ENCODE measurements around the gene KAZALD1.
A peak's percentile ranks its signal among the peaks of the same experiment; 100 is the strongest.

KAZALD1 gene

GRCh38 chr10:101073631-101074030, 11.8 kb downstream of the KAZALD1 start:
- Histone ChIP-seq H3K9me3 (ENCODE audit: insufficient read depth, low read depth, low read length) (no peaks in the 10 kb centered on the region), H3K27ac (ENCODE audit: low read length) (no peak overlapping the region), H3K9ac (ENCODE audit: low read depth, low read length) (no peak overlapping the region), H3K4me3 (ENCODE audit: low read length) (peak overlapping the region; percentile 46; the same call in 1 of the 2 replicates), H3K36me3 (ENCODE audit: insufficient read depth, low read depth, low read length) (no peaks in the 10 kb centered on the region), H3K27me3 (ENCODE audit: insufficient read depth, low read length) (peaks cover 78% of the 10 kb centered on the region), H3K4me1 (ENCODE audit: insufficient read depth, low read length) (no peaks in the 10 kb centered on the region)

DNA sequence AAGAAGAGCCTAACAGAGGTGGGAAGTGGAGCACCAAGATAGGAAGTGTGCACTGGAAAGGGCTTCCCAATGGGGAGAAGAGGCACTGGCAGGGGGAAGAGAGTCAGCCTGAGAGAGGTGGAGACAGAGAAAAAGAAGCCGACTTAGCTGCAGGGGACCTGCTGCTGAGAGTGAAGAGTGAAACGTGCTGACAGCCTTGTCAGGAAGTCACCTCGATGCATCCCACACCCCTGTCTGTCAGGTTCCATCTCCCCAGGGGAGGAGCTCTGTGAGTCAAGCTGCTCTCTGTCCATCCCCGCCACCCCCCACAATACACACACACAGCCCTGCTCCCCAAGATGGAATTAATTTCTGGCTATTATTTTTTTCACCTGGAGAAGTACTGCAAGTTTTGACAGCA, 14.0 kb downstream of the KAZALD1 start:
- Histone ChIP-seq H3K27ac (ENCODE audit: low read length) (no peak overlapping the region), H3K4me1 (ENCODE audit: insufficient read depth, low read length) (no peaks in the 10 kb centered on the region), H3K9me3 (ENCODE audit: insufficient read depth, low read depth, low read length) (no peaks in the 10 kb centered on the region), H3K27me3 (ENCODE audit: insufficient read depth, low read length) (peaks cover 92% of the 10 kb centered on the region), H3K4me3 (ENCODE audit: low read length) (no peak overlapping the region), H3K9ac (ENCODE audit: low read depth, low read length) (no peak overlapping the region), H3K36me3 (ENCODE audit: insufficient read depth, low read depth, low read length) (no peaks in the 10 kb centered on the region)

- Histone ChIP-seq H3K27ac (ENCODE audit: low read length) (no peak overlapping the region), H3K27me3 (ENCODE audit: insufficient read depth, low read length) (peaks cover 92% of the 10 kb centered on the region), H3K4me3 (ENCODE audit: low read length) (no peak overlapping the region), H3K4me1 (ENCODE audit: insufficient read depth, low read length) (no peaks in the 10 kb centered on the region), H3K36me3 (ENCODE audit: insufficient read depth, low read depth, low read length) (no peaks in the 10 kb centered on the region), H3K9me3 (ENCODE audit: insufficient read depth, low read depth, low read length) (no peaks in the 10 kb centered on the region), H3K9ac (ENCODE audit: low read depth, low read length) (no peak overlapping the region)
These were observed 14.8 kb downstream of the KAZALD1 start for GRCh38 chr10:101076630-101077029.

- H3K27ac ChIP-seq (ENCODE audit: low read length): no peak overlapping the region
- no peak overlapping the region for H3K9ac ChIP-seq (ENCODE audit: low read depth, low read length)
- H3K27me3 ChIP-seq (ENCODE audit: insufficient read depth, low read length): peaks cover 89% of the 10 kb centered on the region
- H3K36me3 ChIP-seq (ENCODE audit: insufficient read depth, low read depth, low read length): no peaks in the 10 kb centered on the region
- no peaks in the 10 kb centered on the region for H3K4me1 ChIP-seq (ENCODE audit: insufficient read depth, low read length)
- no peaks in the 10 kb centered on the region for H3K9me3 ChIP-seq (ENCODE audit: insufficient read depth, low read depth, low read length)
- no peak overlapping the region for H3K4me3 ChIP-seq (ENCODE audit: low read length)
These were observed 18.1 kb downstream of the KAZALD1 start for GRCh38 chr10:101079874-101080273.

- Histone ChIP-seq H3K36me3 (ENCODE audit: insufficient read depth, low read depth, low read length) (no peaks in the 10 kb centered on the region), H3K4me3 (ENCODE audit: low read length) (no peak overlapping the region), H3K9me3 (ENCODE audit: insufficient read depth, low read depth, low read length) (no peaks in the 10 kb centered on the region), H3K9ac (ENCODE audit: low read depth, low read length) (no peak overlapping the region), H3K27ac (ENCODE audit: low read length) (no peak overlapping the region), H3K27me3 (ENCODE audit: insufficient read depth, low read length) (peaks cover 88% of the 10 kb centered on the region), H3K4me1 (ENCODE audit: insufficient read depth, low read length) (no peaks in the 10 kb centered on the region)
These were observed 19.4 kb downstream of the KAZALD1 start for GRCh38 chr10:101080933-101081931.

DNA sequence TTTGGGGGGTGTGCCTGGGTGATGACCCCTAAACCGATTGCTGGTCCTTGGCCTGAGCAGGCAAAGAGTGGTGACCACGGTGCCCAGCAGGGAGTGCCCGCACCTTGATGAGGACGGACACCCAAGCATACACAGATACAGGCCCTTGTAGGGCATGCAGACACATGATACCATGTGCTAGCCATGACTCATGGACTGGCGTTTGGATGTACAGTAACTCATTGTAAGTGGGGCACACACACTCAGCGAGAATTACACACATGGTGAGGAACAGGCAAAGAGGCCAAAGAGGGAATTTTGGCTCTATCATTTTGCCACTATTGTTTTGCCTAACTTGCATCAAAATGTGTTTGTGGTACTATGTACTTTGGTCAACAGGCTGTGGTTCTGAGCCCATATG, 24.1 kb downstream of the KAZALD1 start:
- H3K4me3 ChIP-seq (ENCODE audit: low read length): no peak overlapping the region
- H3K27me3 ChIP-seq (ENCODE audit: insufficient read depth, low read length): peaks cover 83% of the 10 kb centered on the region
- no peak overlapping the region for H3K9ac ChIP-seq (ENCODE audit: low read depth, low read length)
- H3K4me1 ChIP-seq (ENCODE audit: insufficient read depth, low read length): no peaks in the 10 kb centered on the region
- no peaks in the 10 kb centered on the region for H3K36me3 ChIP-seq (ENCODE audit: insufficient read depth, low read depth, low read length)
- no peaks in the 10 kb centered on the region for H3K9me3 ChIP-seq (ENCODE audit: insufficient read depth, low read depth, low read length)
- no peak overlapping the region for H3K27ac ChIP-seq (ENCODE audit: low read length)

- no peaks in the 10 kb centered on the region for H3K9me3 ChIP-seq (ENCODE audit: insufficient read depth, low read depth, low read length)
- no peak overlapping the region for H3K27ac ChIP-seq (ENCODE audit: low read length)
- H3K36me3 ChIP-seq (ENCODE audit: insufficient read depth, low read depth, low read length): no peaks in the 10 kb centered on the region
- H3K9ac ChIP-seq (ENCODE audit: low read depth, low read length): no peak overlapping the region
- H3K27me3 ChIP-seq (ENCODE audit: insufficient read depth, low read length): peaks cover 83% of the 10 kb centered on the region
- no peak overlapping the region for H3K4me3 ChIP-seq (ENCODE audit: low read length)
- H3K4me1 ChIP-seq (ENCODE audit: insufficient read depth, low read length): no peaks in the 10 kb centered on the region
These were observed 25.6 kb downstream of the KAZALD1 start for GRCh38 chr10:101087376-101087775.

GRCh38 chr10:101087965-101088364, 26.2 kb downstream of the KAZALD1 start:
- Histone ChIP-seq H3K9ac (ENCODE audit: low read depth, low read length) (no peak overlapping the region), H3K36me3 (ENCODE audit: insufficient read depth, low read depth, low read length) (no peaks in the 10 kb centered on the region), H3K4me1 (ENCODE audit: insufficient read depth, low read length) (no peaks in the 10 kb centered on the region), H3K4me3 (ENCODE audit: low read length) (no peak overlapping the region), H3K27ac (ENCODE audit: low read length) (no peak overlapping the region), H3K27me3 (ENCODE audit: insufficient read depth, low read length) (peaks cover 83% of the 10 kb centered on the region), H3K9me3 (ENCODE audit: insufficient read depth, low read depth, low read length) (no peaks in the 10 kb centered on the region)

DNA sequence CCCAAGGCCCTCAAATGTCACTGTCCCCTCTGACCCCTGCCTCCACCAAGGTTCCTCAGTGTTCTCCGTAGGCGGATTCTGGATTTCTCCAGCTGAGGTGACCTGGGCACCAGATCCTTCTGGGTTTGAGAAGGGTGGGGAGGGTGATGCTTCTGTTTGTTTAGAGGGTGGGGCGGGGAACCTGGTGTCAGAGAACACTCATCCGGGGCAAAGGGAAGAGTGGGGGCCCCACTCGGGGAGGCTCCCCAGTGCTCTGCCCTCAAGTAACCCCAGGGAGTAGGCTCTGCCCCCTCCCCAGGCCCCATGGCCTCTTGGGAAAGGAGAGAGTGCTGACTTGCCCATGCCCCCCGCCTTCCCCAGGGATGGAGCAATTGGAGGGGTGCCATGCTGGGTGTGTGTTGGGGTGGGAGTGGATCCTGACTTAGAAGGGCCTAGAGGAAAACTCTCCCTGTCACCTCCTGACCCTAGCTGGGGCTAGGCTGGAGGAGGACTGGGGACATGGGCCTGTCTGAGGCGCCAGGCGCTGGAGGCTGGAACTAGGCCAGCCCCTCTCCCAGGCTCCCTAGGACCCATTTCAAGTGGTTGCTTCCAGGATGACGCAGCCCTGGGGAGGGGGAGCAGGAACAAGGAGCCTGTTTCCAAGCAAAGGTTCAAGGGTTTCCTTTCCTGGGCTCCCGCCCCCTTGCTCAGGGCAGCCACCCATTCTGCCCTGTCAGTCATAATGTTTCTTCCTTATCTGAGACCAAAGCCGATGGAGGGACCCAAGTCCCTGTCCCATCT, 27.9 kb downstream of the KAZALD1 start:
- Histone ChIP-seq H3K27me3 (ENCODE audit: insufficient read depth, low read length) (peaks cover 72% of the 10 kb centered on the region), H3K4me3 (ENCODE audit: low read length) (no peak overlapping the region), H3K27ac (ENCODE audit: low read length) (no peak overlapping the region), H3K9ac (ENCODE audit: low read depth, low read length) (no peak overlapping the region), H3K36me3 (ENCODE audit: insufficient read depth, low read depth, low read length) (no peaks in the 10 kb centered on the region), H3K4me1 (ENCODE audit: insufficient read depth, low read length) (no peaks in the 10 kb centered on the region; the same call in 1 of the 2 replicates), H3K9me3 (ENCODE audit: insufficient read depth, low read depth, low read length) (no peaks in the 10 kb centered on the region)

DNA sequence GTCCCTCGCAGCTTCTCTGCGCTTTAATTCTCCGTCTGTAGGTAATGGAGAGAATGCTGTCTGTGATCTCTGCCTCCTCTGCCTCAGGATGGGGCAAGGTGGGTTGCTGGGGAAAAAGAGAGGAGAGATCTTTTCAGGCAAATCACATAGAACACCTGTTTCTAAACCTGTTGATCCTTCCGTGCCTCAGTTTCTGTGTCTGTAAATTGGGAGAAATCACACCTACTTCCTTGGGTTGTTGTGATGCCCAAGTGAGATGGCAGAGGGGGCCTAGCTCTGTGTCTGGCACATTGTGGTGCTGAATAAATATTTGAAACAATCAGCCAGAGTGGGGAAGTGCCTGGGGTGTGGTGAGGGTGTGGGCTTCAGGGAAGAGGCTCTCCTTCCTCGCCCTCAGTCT, 28.8 kb downstream of the KAZALD1 start:
- Histone ChIP-seq H3K9ac (ENCODE audit: low read depth, low read length) (no peak overlapping the region), H3K4me3 (ENCODE audit: low read length) (no peak overlapping the region), H3K4me1 (ENCODE audit: insufficient read depth, low read length) (no peaks in the 10 kb centered on the region; the same call in 1 of the 2 replicates), H3K27me3 (ENCODE audit: insufficient read depth, low read length) (peaks cover 63% of the 10 kb centered on the region), H3K36me3 (ENCODE audit: insufficient read depth, low read depth, low read length) (no peaks in the 10 kb centered on the region), H3K9me3 (ENCODE audit: insufficient read depth, low read depth, low read length) (no peaks in the 10 kb centered on the region), H3K27ac (ENCODE audit: low read length) (no peak overlapping the region)

- Histone ChIP-seq H3K9ac (ENCODE audit: low read depth, low read length) (no peak overlapping the region), H3K36me3 (ENCODE audit: insufficient read depth, low read depth, low read length) (no peaks in the 10 kb centered on the region), H3K4me3 (ENCODE audit: low read length) (no peak overlapping the region), H3K4me1 (ENCODE audit: insufficient read depth, low read length) (no peaks in the 10 kb centered on the region; the same call in 1 of the 2 replicates), H3K27me3 (ENCODE audit: insufficient read depth, low read length) (peaks cover 66% of the 10 kb centered on the region), H3K27ac (ENCODE audit: low read length) (no peak overlapping the region), H3K9me3 (ENCODE audit: insufficient read depth, low read depth, low read length) (no peaks in the 10 kb centered on the region)
These were observed 29.9 kb downstream of the KAZALD1 start for GRCh38 chr10:101091546-101092290.

All from iPS-20b (cell line).